ENCODE measurements around the gene ITPR1.

DNA sequence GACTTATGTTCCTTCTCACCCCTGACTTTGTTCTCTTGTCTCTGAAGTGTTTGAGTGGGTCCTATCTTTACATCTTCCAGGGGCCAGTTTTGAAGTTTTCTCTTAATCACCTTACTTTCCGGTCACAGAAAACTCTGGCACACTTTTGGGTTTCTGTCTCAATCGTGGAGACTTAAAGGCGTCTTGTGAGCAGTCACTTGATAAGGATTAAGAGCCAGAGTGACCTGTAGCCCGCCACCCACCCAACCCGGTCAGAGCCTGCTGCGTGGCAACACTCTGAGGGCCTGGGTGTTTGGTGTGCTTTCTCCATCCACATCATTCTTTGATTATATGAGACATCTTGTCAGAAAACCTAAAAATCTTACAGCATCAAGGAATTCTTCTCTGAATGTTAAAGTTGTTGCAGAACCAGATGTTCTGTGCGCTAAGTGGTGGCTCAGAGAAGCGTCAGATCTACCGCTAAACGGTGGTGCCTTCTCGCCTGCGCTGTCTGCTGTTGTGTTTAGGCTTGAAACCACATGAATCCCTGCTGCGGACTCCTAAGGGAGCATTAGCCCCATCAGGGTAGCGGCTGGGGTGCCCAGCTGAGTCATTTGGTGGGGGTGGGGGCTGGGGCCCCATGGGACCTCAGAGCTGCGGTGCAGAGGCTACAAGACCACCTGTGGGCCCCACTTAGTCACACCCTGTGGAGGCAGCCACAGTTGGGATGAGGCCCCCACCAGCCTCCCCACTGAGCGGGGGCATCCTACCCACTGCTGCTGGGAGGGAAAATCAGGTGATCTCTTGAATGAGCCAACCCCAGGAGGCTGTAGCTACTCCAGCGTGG, 327.4 kb downstream of the ITPR1 start:
- TF ChIP-seq POLR2A (IDR thresholded peaks at IDR 0.05): no peak
- TF ChIP-seq, protein P1, sequence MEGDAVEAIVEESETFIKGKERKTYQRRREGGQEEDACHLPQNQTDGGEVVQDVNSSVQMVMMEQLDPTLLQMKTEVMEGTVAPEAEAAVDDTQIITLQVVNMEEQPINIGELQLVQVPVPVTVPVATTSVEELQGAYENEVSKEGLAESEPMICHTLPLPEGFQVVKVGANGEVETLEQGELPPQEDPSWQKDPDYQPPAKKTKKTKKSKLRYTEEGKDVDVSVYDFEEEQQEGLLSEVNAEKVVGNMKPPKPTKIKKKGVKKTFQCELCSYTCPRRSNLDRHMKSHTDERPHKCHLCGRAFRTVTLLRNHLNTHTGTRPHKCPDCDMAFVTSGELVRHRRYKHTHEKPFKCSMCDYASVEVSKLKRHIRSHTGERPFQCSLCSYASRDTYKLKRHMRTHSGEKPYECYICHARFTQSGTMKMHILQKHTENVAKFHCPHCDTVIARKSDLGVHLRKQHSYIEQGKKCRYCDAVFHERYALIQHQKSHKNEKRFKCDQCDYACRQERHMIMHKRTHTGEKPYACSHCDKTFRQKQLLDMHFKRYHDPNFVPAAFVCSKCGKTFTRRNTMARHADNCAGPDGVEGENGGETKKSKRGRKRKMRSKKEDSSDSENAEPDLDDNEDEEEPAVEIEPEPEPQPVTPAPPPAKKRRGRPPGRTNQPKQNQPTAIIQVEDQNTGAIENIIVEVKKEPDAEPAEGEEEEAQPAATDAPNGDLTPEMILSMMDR (IDR thresholded peaks at IDR 0.05): no peak

All from thyroid gland (tissue), 4 donors.